ENCODE measurements around the gene RPL39L.

Gene RPL39L

GRCh38 chr3:187098923-187099512, 40.3 kb downstream of the RPL39L start:
- no peak for DNase-seq (ENCODE audit: low spot score)

GRCh38 chr3:187093320-187093719, 46.0 kb downstream of the RPL39L start:
- no peak for DNase-seq (ENCODE audit: low spot score)

GRCh38 chr3:187088701-187089100, 50.6 kb downstream of the RPL39L start:
- DNase-seq (ENCODE audit: low spot score), result no peak

GRCh38 chr3:187086831-187087230, 52.5 kb downstream of the RPL39L start:
- no peak for DNase-seq (ENCODE audit: low spot score)

GRCh38 chr3:187085933-187086332, 53.4 kb downstream of the RPL39L start:
- no peak for DNase-seq (ENCODE audit: low spot score)

GRCh38 chr3:187085021-187085666, 54.2 kb downstream of the RPL39L start:
- DNase-seq (ENCODE audit: low spot score), result no peak

GRCh38 chr3:187084580-187084979, 54.7 kb downstream of the RPL39L start:
- no peak for DNase-seq (ENCODE audit: low spot score)

- DNase-seq (ENCODE audit: low spot score), result no peak
These were observed 55.2 kb downstream of the RPL39L start for GRCh38 chr3:187084126-187084525.

- DNase-seq (ENCODE audit: low spot score), result no peak
These were observed 56.4 kb downstream of the RPL39L start for GRCh38 chr3:187082758-187083375.

GRCh38 chr3:187080799-187081450, 58.4 kb downstream of the RPL39L start:
- DNase-seq (ENCODE audit: low spot score), result no peak

- DNase-seq (ENCODE audit: low spot score), result no peak
These were observed 59.9 kb downstream of the RPL39L start for GRCh38 chr3:187079090-187080022.

- DNase-seq (ENCODE audit: low spot score), result no peak
These were observed 61.8 kb downstream of the RPL39L start for GRCh38 chr3:187077537-187077936.

GRCh38 chr3:187077085-187077484, 62.2 kb downstream of the RPL39L start:
- DNase-seq (ENCODE audit: low spot score), result no peak

- no peak for DNase-seq (ENCODE audit: low spot score)
These were observed 63.0 kb downstream of the RPL39L start for GRCh38 chr3:187076297-187076696.

GRCh38 chr3:187074846-187075245, 64.5 kb downstream of the RPL39L start:
- no peak for DNase-seq (ENCODE audit: low spot score)

- DNase-seq (ENCODE audit: low spot score), result no peak
These were observed 65.7 kb downstream of the RPL39L start for GRCh38 chr3:187073581-187074098.

- peak; percentile 55 for DNase-seq (ENCODE audit: low spot score)
These were observed 66.8 kb downstream of the RPL39L start for GRCh38 chr3:187072511-187072910.

GRCh38 chr3:187072102-187072501, 67.2 kb downstream of the RPL39L start:
- peak; percentile 20 for DNase-seq (ENCODE audit: low spot score)

Data from germinal center (tissue), 1 donor.